A673 (cell line): ENCODE data around the gene ITPR2. TPM values are rescaled to one million over a fixed set of nuclear protein-coding genes. Genes with fewer than 3 reads are reported as not detected.

Experiments
- BruUV-seq: library from RNA; stranded (reverse); fragments of 400-500 nt; replicated peaks from 2 replicates; lab custom pipeline; 2021; lab: Mats Ljungman, UMichigan
- CTCF ChIA-PET: fragments of 300-600 bp; sonication (Branson Sonifier 250); formaldehyde crosslinking; loops from one replicate; lab custom pipeline; 2022; ENCODE audit warnings: antibody characterized with exemption; lab: Charles Lee
- POLR2A ChIA-PET: fragments of 300-600 bp; sonication (Branson Sonifier 250); formaldehyde crosslinking; loops from one replicate; lab custom pipeline; 2022; ENCODE audit warnings: antibody characterized with exemption; ENCODE audit not compliant: low non-redundant PET; lab: Charles Lee
- DNase-seq: peaks from one replicate; pipeline ENCODE4 v3.0.0-alpha.2; 2015; ENCODE audit warnings: low spot score
- H3K27ac ChIP-seq: fragments of 200-600 bp; sonication (generic); 2 replicates; pipeline ENCODE4 v1.5.1; 2016; ENCODE audit warnings: mixed run types, low read depth, mild to moderate bottlenecking, mixed read lengths, antibody characterized with exemption, low read length; ENCODE audit not compliant: poor library complexity, severe bottlenecking
- H3K27me3 ChIP-seq: fragments of 200-600 bp; sonication (generic); replicated peaks from 2 replicates; pipeline ENCODE4 v1.6.1; 2017; ENCODE audit warnings: mixed run types, low read depth, mild to moderate bottlenecking, mixed read lengths, antibody characterized with exemption, low read length; ENCODE audit not compliant: insufficient read depth, poor library complexity
- H3K36me3 ChIP-seq: fragments of 200-600 bp; sonication (generic); 2 replicates; pipeline ENCODE4 v1.6.1; 2016; ENCODE audit warnings: mixed run types, mild to moderate bottlenecking, mixed read lengths, antibody characterized with exemption, low read length; ENCODE audit not compliant: insufficient read depth, poor library complexity, severe bottlenecking
- H3K4me1 ChIP-seq: fragments of 200-600 bp; sonication (generic); 2 replicates; pipeline ENCODE4 v1.6.1; 2017; ENCODE audit warnings: mixed run types, mild to moderate bottlenecking, mixed read lengths, antibody characterized with exemption, low read length; ENCODE audit not compliant: insufficient read depth, poor library complexity, severe bottlenecking
- H3K4me3 ChIP-seq: fragments of 200-600 bp; sonication (generic); 2 replicates; pipeline ENCODE4 v1.5.1; 2016; ENCODE audit warnings: low read depth, mixed run types, mild to moderate bottlenecking, mixed read lengths, low read length; ENCODE audit not compliant: poor library complexity, severe bottlenecking
- H3K9me3 ChIP-seq: fragments of 200-600 bp; sonication (generic); 2 replicates; pipeline ENCODE4 v1.6.1; 2016; ENCODE audit warnings: mixed run types, low read depth, mild to moderate bottlenecking, mixed read lengths, antibody characterized with exemption, low read length; ENCODE audit not compliant: poor library complexity, severe bottlenecking
- CTCF ChIP-seq: fragments of 300-800, 200-600 bp; sonication (generic); conservative IDR thresholded peaks from 2 replicates; pipeline ENCODE4 v1.5.1; 2017; ENCODE audit warnings: low read depth, mild to moderate bottlenecking, antibody characterized with exemption, low read length, moderate library complexity, mixed read lengths
- EZH2 ChIP-seq: fragments of 200-600 bp; sonication (generic); IDR thresholded peaks from 2 replicates; pipeline ENCODE4 v1.6.1; 2017; ENCODE audit warnings: borderline replicate concordance, low read depth, mild to moderate bottlenecking, mixed read lengths, antibody characterized with exemption, low read length; ENCODE audit not compliant: poor library complexity, severe bottlenecking
- intact Hi-C: fragments of 100-400 bp; cut with micrococcal nuclease; formaldehyde crosslinking; loops from one replicate; pipeline ENCODE4 v1.10.0; 2022; ENCODE audit not compliant: unreplicated experiment
- total RNA-seq: library from RNA; stranded (reverse); gene quantifications from 2 replicates; pipeline ENCODE4 v1.2.3, GENCODE V29; 2021

The ITPR2 gene
- total RNA-seq, 1 experiment from 2014 or later, result 22.6 TPM

- Histone ChIP-seq H3K27me3 (no peaks in the 10 kb centered on the region), H3K36me3 (no peaks in the 10 kb centered on the region), H3K9me3 (no peaks in the 10 kb centered on the region), H3K27ac (no peak overlapping the region), H3K4me1 (peaks cover 2% of the 10 kb centered on the region), H3K4me3 (no peak overlapping the region)
- ChIA-PET POLR2A (no interaction called here), CTCF (no interaction called here)
- BruUV-seq, result no TSS peak
- intact Hi-C loops, result loop anchor here (5.0 kb wide), 1 partner anchor 81 kb away; no protein-coding TSS in a partner anchor
- DNase-seq, result no peak
- no peak for TF ChIP-seq CTCF
- no peak for TF ChIP-seq EZH2
Observed at GRCh38 chr12:26828280-26829073, 4.5 kb downstream of the ITPR2 start.

GRCh38 chr12:26826437-26826836, 6.6 kb downstream of the ITPR2 start:
- Histone ChIP-seq H3K36me3 (no peaks in the 10 kb centered on the region), H3K4me3 (no peak overlapping the region), H3K27ac (no peak overlapping the region), H3K9me3 (no peaks in the 10 kb centered on the region), H3K27me3 (no peaks in the 10 kb centered on the region), H3K4me1 (peaks cover 3% of the 10 kb centered on the region)
- no peak for DNase-seq
- no peak for TF ChIP-seq EZH2
- ChIA-PET CTCF (no interaction called here), POLR2A (no interaction called here)
- intact Hi-C loops, result loop anchor here (5.0 kb wide), 1 partner anchor 79 kb away; no protein-coding TSS in a partner anchor
- no TSS peak for BruUV-seq

DNA sequence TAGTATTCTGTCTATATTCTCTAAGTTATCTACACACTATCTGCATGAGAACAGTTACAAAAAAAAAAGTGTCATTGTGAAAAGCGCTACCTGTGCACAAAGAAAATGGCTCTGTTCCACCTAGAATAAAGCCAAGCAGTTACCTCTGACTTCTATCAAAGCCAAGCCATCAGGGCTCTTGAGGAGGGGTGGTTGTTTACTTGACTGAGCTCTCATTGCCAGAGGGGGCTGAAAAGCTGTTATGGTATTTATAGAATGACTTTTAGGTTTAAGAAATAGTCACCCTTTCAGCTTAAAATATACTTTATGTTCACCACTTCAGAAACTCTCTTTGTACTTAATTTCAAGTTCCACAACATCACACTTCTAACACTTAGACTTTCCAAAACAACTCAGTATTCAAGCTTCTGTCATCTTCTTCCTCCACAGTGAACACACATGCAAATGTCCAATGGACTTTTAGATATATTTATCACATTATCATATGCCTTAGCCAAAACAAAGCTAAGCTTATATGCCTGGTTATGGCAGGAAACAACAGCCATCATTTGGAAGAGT, 7.5 kb downstream of the ITPR2 start:
- H3K4me3 ChIP-seq, result no peak overlapping the region
- no peak for TF ChIP-seq CTCF
- TF ChIP-seq EZH2, result no peak
- no peaks in the 10 kb centered on the region for H3K36me3 ChIP-seq
- no peak overlapping the region for H3K27ac ChIP-seq
- H3K4me1 ChIP-seq, result peaks cover 3% of the 10 kb centered on the region
- CTCF ChIA-PET, result no interaction called here
- no peaks in the 10 kb centered on the region for H3K9me3 ChIP-seq
- intact Hi-C loops, result loop anchor here (5.0 kb wide), 1 partner anchor 78 kb away; no protein-coding TSS in a partner anchor
- no peaks in the 10 kb centered on the region for H3K27me3 ChIP-seq
- DNase-seq, result no peak
- POLR2A ChIA-PET, result no interaction called here
- BruUV-seq, result no TSS peak

DNA sequence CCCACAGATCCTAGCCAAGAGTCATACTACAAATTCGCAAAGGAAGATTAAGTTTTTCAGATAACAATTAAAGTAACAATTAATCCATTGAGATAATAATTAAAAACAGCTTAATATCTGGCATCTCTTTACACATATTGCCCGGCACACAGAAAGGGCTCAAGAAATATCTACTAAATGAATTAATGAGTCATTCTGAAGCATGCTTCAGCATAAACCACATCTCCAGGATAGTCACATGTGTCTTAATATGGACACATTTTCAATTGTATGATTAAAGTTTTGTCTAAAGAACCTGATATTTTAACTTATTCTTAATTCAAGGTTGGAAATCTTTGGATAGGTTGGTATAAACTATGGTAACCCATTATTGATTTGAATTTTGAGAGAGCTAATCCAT, 9.6 kb downstream of the ITPR2 start:
- intact Hi-C loops, result no loop called here
- H3K4me3 ChIP-seq, result no peak overlapping the region
- TF ChIP-seq CTCF, result no peak
- TF ChIP-seq EZH2, result no peak
- H3K27me3 ChIP-seq, result no peaks in the 10 kb centered on the region
- CTCF ChIA-PET, result no interaction called here
- H3K9me3 ChIP-seq, result no peaks in the 10 kb centered on the region
- no peak for DNase-seq
- H3K4me1 ChIP-seq, result peaks cover 3% of the 10 kb centered on the region
- H3K36me3 ChIP-seq, result no peaks in the 10 kb centered on the region
- POLR2A ChIA-PET, result no interaction called here
- BruUV-seq, result no TSS peak
- no peak overlapping the region for H3K27ac ChIP-seq
